Activated CD4-positive, alpha-beta T cell treated with anti-CD3 and anti-CD28 coated beads, Interleukin-2, amount 50 U/mL, for 16 hours (primary cell): Measurements from ENCODE around the gene LAMC1.
"Not testable (repeated sequence)": the region's sequence is repeated elsewhere in the genome, so short reads cannot be mapped to it uniquely, and the experiment has no call there.

Source experiments
- DNase-seq: peaks from one replicate; pipeline ENCODE4 v3.0.0-alpha.2; 2020

LAMC1 gene

DNA sequence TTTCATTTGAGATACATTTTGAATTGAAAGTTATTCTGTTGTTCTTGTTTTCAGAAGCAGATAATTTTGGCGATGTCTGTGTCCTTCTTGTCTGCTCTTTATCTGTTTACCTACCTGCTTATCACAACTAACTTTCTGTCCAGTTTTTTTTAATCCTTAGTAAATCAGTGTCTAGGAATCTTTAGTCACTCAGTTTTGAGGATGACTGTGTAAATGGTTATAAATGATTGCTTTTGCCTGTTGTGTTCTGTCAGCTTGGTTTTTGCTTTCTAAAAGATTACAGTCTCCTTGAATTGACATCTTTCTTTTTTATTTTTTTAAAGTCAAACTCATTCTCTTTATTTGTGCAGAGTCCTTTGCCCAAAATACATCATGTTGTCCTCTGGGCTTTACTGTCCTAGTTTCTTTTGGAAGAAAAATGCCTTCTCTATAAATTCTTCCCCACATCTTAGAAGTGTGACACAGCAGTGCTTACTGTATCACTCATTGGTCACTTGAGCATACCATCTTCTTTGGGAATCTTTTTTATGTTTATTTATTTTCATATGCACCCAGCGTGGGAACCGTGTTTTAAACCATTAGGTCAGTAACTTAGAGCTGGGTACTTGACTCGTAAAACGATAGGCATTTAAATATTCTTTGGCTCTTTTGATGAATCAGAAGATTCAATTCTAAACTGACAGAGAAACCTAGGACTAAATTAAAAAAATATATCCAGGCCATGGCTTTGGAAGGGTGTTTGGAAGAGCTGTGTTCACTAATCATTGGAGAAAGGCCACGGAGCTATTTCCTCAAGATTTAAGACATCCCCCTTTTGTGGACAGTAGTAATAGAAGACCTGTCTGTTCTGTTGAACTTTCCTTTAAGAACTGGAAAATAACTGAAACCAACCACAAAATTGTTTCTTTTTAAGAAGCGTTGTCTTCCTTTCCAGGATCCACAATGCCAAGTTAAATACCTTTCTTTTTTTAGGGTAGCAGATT, 20.9 kb downstream of the LAMC1 start:
- DNase-seq: no peak

DNA sequence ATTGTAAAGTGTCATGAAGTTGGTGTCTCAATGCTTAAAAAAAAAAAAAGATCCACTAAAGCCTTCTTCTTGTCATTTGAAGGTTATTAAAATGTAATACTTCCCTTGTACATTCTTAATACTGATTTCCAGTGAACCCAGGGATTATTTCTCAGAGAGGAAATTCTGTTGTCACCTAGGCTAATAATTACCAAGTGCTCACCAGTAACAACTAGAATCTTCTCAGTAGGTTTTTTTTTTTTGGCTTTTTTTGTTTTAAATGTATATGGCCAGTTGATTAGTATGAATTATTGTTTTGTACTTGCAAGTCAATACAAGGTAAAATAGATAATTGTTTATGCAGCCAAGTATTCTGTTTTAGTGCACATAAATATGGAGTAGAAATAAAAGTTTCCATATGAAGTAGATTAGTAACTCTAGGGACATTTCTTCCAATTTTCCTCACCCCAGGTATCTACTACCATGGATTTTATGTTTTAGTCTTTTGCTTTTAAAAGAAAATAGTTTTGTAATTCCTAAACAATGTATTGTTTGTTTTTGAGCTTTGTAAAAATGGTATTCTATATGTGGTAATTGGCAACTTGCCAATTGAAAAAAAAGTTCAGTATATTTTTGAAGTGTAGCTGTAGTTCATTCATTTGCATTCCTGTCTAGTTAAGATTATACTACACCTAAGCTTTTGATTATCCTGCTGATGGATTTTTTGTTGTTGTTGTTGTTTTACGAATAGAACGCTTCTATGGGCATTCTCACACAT, 21.9 kb downstream of the LAMC1 start:
- DNase-seq: no peak

DNA sequence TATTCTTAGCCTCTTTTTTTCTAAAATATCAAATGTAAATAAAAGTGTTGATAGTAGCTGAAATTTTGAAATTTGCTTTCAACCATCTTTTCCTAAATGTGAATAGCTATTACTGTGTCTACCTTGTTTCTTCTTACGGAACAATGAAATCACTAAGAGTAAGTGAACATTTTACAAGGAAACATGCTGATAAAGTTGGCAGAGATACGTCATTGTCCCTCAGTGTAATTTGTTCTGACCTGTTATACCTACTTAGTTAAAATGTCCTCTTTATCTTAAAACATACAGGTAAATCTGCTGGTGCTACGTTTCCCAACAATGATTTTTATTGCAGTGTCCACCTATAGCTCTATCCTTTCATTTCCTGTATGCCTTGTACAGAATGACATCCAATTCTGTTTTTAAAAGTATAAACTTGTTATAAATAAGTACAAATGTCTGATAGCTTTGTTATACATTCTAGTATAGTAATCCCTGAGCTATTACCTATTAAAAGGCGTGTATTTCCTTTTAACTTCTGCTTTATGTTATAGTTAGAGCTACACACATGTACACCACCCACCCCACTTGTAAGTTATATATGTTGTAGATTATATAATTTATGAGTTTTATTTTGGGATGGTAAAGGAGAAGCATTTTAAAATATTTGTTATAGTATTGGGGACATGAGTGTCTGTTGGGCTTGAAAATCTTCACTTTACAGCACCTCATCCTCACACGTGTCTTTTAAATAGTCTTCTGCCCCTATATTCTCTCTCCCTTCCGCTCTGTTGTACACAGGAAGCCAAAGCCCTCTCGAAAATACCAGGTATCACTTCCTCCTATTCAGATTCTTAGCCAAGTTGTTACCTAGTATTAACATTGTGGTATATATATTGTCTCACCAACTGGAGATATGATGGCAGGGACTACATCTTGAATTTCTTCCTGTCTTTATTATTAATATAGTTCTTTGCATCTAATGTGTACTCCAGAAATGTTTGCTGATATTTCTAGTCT, 25.2 kb downstream of the LAMC1 start:
- DNase-seq: no peak

DNA sequence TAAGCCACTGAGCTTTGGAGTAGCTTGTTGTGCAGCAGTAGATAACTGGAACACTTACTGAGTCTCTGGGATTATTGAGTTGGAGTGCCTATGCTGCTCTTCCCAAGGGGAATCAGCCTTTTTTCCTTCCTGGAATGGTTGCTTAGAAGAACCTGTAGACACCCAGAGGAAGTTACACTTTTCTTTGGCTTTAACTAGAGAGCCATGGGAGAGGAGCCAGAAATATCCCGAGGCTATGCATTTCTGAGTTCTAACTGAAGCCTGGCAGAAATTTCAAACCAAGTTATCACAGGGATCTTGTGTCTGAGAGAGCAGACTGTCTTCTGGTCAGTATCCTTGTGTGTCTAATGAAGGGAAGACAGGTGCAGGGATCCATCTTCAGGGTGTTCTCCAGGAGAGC, 28.3 kb downstream of the LAMC1 start:
- no peak for DNase-seq

GRCh38 chr1:183052861-183053260, 29.6 kb downstream of the LAMC1 start:
- no peak for DNase-seq

- DNase-seq: no peak
Measured at GRCh38 chr1:183058851-183059502, 35.8 kb downstream of the LAMC1 start.

DNA sequence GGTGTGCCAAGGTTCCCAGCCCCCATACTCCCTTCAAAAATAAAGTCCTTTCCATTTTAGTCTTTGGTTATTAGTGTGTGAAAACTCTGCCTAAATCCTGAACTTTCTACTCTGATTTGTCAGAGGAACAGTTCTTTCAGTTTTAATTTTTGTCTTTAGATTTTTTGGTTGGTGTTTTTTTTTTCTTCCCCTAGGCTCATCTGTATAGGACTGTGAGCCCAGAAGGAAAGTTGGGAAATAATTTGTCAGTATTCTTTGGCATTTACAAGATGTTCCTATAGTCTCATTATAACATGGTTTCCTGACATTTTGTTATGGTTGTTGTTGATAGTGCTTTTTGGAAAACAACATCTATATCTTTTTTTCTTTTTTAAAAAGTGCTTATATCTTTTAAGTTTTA, 38.0 kb downstream of the LAMC1 start:
- DNase-seq: no peak

DNA sequence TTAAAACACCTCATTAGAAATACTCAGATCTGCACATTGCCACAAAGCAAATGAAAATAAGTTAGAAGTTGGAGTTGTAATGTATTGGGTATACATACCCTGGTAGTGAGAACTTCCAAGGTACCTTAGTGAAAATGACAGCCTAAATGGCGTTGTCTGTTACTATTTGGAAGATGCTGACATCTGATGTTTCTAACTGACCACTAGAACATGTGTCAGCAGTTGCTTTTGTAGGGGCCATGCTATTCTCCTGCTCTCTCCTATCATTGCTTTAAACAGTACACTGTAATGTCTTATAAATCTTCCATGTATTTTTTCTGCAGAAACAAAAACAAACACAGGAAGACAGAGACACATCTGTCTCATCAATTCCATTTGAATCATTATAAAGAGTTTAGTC, 40.1 kb downstream of the LAMC1 start:
- DNase-seq: no peak

GRCh38 chr1:183065168-183065706, 42.0 kb downstream of the LAMC1 start:
- no peak for DNase-seq

DNA sequence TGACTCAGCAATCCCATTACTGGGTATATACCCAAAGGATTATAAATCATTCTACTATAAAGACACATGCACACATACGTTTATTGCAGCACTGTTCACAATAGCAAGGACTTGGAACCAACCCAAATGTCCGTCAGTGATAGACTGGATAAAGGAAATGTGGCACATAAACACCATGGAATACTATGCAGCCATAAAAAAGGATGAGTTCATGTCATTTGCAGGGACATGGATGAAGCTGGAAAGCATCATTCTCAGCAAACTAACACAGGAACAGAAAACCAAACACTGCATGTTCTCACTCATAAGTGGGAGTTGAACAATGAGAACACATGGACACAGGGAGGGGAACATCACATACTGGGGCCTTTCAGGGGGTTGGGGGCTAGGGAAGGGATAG, 43.2 kb downstream of the LAMC1 start:
- not testable (repeated sequence) for DNase-seq

DNA sequence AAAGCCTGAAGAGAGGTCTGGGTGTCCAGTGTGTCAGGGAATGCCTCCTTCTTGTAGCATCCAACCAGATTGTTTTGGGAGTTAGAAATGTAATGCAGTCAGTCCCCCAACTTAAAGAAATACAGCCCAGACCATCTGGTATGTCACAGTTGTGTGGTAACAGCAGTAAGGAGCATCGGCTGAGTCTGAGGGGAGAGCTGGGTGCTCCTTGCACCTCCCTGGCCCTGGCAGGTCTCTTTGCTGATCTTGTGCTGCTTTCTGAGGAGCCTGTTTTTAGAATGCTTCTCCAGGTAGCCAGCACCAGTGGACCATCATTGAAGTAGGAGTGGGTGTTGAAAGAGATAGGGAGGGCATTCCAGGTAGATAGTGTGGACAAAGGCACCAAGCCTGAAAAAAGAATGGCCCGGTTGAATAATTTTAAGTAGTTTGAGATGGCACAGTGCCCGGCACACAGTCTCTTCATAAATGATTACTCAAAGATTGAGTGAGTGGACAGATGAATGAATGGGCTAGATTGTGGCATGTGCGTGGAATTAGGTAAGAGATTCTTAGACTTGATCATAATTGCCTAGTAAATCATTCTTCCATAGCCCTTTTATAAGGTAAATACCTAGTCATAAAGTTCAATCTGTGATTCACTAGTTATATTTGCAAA, 46.5 kb downstream of the LAMC1 start:
- DNase-seq: no peak

GRCh38 chr1:183070234-183070922, 47.2 kb downstream of the LAMC1 start:
- no peak for DNase-seq

- DNase-seq: no peak
Measured at GRCh38 chr1:183070923-183071618, 47.9 kb downstream of the LAMC1 start.

GRCh38 chr1:183072595-183072994, 49.4 kb downstream of the LAMC1 start:
- not testable (repeated sequence) for DNase-seq

DNA sequence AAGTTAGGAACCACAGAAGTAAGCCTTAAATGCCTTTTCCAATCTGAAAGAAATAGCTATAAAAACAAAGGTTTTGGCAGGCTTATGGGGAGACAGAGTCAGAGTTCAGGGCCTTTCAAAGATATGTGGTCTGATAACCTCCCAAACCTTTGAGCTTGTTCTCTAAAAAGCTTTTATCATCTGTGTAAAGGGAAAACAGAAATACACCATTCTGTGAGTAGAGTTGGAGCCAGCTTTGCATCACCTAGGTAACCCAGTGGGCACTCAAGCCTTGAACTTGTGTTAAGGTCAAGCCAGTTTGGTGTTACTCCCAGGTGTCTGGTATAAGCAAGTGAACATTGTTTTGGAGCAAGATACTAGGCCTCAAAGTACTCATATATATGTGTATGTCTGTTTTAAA, 50.1 kb downstream of the LAMC1 start:
- DNase-seq: no peak

GRCh38 chr1:183074215-183074614, 51.0 kb downstream of the LAMC1 start:
- no peak for DNase-seq

GRCh38 chr1:183075861-183076260, 52.6 kb downstream of the LAMC1 start:
- no peak for DNase-seq

DNA sequence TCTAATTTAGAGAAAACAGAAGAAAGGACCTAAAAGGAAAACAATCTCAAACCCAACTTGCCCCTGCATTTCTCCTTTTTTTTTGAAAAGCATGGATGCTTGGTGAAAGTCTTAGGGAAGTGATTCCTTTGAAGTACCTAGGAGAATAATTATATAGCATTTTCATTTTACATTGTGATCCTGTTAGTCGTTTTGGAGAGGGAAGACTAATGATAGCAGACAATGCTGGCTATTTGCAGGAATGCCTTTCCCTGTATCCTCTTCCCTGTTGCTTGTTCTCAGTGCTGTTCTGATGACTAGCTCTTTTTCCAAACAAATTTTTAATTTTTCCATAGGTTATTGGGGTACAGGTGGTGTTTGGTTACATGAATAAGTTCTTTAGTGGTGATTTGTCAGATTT, 53.9 kb downstream of the LAMC1 start:
- DNase-seq: no peak

GRCh38 chr1:183079712-183080388, 56.6 kb downstream of the LAMC1 start:
- DNase-seq: no peak
